ENCODE data around the gene SPAG8. TPM values are rescaled to one million over a fixed set of nuclear protein-coding genes. Genes with fewer than 3 reads are reported as not detected.

SPAG8 gene
- total RNA-seq, 1 experiment from 2014 or later, result 0.90 TPM

DNA sequence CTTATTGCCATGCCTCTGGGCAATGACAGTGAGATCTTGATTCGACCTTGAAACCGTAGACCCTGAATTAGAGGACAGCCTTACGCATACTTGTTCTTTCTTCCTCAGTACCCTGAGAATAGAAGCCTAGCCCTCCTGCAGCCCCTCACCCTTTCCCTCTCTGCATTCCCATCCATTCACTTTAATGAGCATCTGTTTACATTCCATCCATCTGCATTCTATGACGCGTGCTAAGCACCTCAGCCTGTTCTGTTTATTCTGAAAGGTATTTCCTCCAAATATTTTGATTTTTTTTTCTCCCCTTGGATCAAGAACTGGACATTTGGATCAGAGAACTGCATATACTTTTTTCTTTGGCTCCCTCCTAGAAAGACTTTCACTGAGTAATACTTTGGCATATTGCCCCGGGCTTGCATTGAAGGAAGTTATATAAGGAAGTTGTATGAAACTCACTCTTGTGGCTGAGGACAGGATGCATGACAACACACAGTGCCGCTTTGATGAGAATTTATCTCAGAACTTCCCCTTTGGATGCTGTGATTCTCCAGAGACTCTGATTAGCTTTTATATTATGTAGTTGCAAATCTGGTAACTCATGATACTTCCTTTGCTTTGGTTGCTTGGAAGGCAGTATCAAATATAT, 32.7 kb upstream of the SPAG8 start:
- Histone ChIP-seq H3K36me3 (ENCODE audit: control insufficient read depth, insufficient read depth, low read length) (no peaks in the 10 kb centered on the region), H3K27me3 (ENCODE audit: control insufficient read depth, insufficient read depth, low read length) (no peaks in the 10 kb centered on the region), H3K4me1 (ENCODE audit: control insufficient read depth, insufficient read depth, low read length) (no peaks in the 10 kb centered on the region; the same call in 1 of the 2 replicates), H3K4me3 (ENCODE audit: low read depth in 2 of 2, low read length in 2 of 2) (no peak overlapping the region), H3K9me3 (ENCODE audit: control insufficient read depth, insufficient read depth, low read depth, low read length) (no peaks in the 10 kb centered on the region), H3K27ac (ENCODE audit: low read length) (no peak overlapping the region)
- BruUV-seq (replicated peaks), result no TSS peak
- ATAC-seq (no peak), DNase-seq (ENCODE audit: low read depth, low spot score) (no peak)
- in situ Hi-C loops (cut with HindIII; ENCODE audit: low pct_unique_long_range_greater_than_20kb, low sequenced_read_pairs), result no loop called here
- intact Hi-C loops (cut with micrococcal nuclease; ENCODE audit: unreplicated experiment), result no loop called here
- ChIA-PET CTCF (no interaction called here), POLR2A (no interaction called here)
- no peak for TF ChIP-seq CTCF (IDR thresholded peaks at IDR 0.05)
- no peak for TF ChIP-seq SIN3A (IDR thresholded peaks at IDR 0.05; ENCODE audit: borderline replicate concordance, insufficient read depth, low read depth, low read length)
- no peak for TF ChIP-seq POLR2AphosphoS5 (IDR thresholded peaks at IDR 0.05; ENCODE audit: low read depth, low read length)

DNA sequence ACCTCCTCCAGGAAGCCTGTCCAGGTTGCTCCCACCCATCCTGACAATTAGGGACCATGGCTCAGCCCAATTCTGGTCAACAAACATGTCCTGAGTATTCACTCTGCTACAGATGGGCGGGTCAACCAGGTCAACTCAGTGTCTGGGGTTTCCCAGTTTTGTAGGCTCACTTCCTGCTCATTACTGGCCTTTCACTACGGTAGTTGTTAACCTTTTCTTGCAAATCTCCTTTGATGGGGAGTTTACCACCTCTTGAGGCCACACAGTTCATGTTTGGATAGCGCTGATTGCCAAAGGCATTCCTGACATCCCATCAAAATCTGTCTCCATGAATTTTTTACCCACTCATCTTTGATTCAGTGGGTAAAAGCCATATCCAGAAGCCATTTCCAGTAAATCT, 30.7 kb upstream of the SPAG8 start:
- Histone ChIP-seq H3K27ac (ENCODE audit: low read length) (no peak overlapping the region), H3K27me3 (ENCODE audit: control insufficient read depth, insufficient read depth, low read length) (no peaks in the 10 kb centered on the region), H3K4me1 (ENCODE audit: control insufficient read depth, insufficient read depth, low read length) (no peaks in the 10 kb centered on the region; the same call in 1 of the 2 replicates), H3K9me3 (ENCODE audit: control insufficient read depth, insufficient read depth, low read depth, low read length) (no peaks in the 10 kb centered on the region), H3K4me3 (ENCODE audit: low read depth in 2 of 2, low read length in 2 of 2) (no peak overlapping the region), H3K36me3 (ENCODE audit: control insufficient read depth, insufficient read depth, low read length) (no peaks in the 10 kb centered on the region)
- no TSS peak for BruUV-seq (replicated peaks)
- TF ChIP-seq, protein P1, sequence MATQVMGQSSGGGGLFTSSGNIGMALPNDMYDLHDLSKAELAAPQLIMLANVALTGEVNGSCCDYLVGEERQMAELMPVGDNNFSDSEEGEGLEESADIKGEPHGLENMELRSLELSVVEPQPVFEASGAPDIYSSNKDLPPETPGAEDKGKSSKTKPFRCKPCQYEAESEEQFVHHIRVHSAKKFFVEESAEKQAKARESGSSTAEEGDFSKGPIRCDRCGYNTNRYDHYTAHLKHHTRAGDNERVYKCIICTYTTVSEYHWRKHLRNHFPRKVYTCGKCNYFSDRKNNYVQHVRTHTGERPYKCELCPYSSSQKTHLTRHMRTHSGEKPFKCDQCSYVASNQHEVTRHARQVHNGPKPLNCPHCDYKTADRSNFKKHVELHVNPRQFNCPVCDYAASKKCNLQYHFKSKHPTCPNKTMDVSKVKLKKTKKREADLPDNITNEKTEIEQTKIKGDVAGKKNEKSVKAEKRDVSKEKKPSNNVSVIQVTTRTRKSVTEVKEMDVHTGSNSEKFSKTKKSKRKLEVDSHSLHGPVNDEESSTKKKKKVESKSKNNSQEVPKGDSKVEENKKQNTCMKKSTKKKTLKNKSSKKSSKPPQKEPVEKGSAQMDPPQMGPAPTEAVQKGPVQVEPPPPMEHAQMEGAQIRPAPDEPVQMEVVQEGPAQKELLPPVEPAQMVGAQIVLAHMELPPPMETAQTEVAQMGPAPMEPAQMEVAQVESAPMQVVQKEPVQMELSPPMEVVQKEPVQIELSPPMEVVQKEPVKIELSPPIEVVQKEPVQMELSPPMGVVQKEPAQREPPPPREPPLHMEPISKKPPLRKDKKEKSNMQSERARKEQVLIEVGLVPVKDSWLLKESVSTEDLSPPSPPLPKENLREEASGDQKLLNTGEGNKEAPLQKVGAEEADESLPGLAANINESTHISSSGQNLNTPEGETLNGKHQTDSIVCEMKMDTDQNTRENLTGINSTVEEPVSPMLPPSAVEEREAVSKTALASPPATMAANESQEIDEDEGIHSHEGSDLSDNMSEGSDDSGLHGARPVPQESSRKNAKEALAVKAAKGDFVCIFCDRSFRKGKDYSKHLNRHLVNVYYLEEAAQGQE (IDR thresholded peaks at IDR 0.05; ENCODE audit: insufficient read depth in 1 of 2, low read depth in 2 of 2, low read length in 1 of 2), result no peak
- no peak for TF ChIP-seq TCF7L2 (IDR thresholded peaks at IDR 0.05; ENCODE audit: low read depth, low read length)
- no peak for TF ChIP-seq CTCF (IDR thresholded peaks at IDR 0.05)
- TF ChIP-seq POLR2AphosphoS5 (IDR thresholded peaks at IDR 0.05; ENCODE audit: low read depth, low read length), result no peak
- TF ChIP-seq SIN3A (IDR thresholded peaks at IDR 0.05; ENCODE audit: borderline replicate concordance, insufficient read depth, low read depth, low read length), result no peak
- ChIA-PET CTCF (interaction anchor here (0.5 kb wide), 1 partner anchor 44 kb away, joined by 3 read pairs; no protein-coding TSS in a partner anchor), POLR2A (no interaction called here)
- no peak for DNase-seq (ENCODE audit: low read depth, low spot score)
- in situ Hi-C loops (cut with HindIII; ENCODE audit: low pct_unique_long_range_greater_than_20kb, low sequenced_read_pairs) (no loop called here), intact Hi-C loops (cut with micrococcal nuclease; ENCODE audit: unreplicated experiment) (no loop called here)
- no peak for ATAC-seq

Data from Panc1 (cell line).